Stimulated activated CD4-positive, alpha-beta T cell treated with anti-CD3 and anti-CD28 coated beads, Interleukin-4, amount 100 ng/mL, for 4 hours (primary cell): ENCODE measurements around the gene PIGR.

Source experiments
- DNase-seq, 2 experiments: peaks; one replicate each; pipeline ENCODE4 v3.0.0-alpha.2; 2020

PIGR gene

GRCh38 chr1:206909161-206909882, 36.9 kb downstream of the PIGR start:
- peak; percentile 52 to 58 for DNase-seq

- no peak for DNase-seq
Measured at GRCh38 chr1:206908038-206908437, 38.2 kb downstream of the PIGR start.

- no peak for DNase-seq
Measured at GRCh38 chr1:206907304-206907991, 38.8 kb downstream of the PIGR start.

- peak in 1 of 2 experiments; percentile 68 for DNase-seq
Measured at GRCh38 chr1:206905295-206906164, 40.7 kb downstream of the PIGR start.

- no peak for DNase-seq
Measured at GRCh38 chr1:206904423-206905142, 41.7 kb downstream of the PIGR start.

GRCh38 chr1:206903687-206904086, 42.6 kb downstream of the PIGR start:
- no peak for DNase-seq

GRCh38 chr1:206902702-206903101, 43.6 kb downstream of the PIGR start:
- DNase-seq, result no peak

- no peak for DNase-seq
Measured at GRCh38 chr1:206901944-206902343, 44.3 kb downstream of the PIGR start.

- no peak for DNase-seq
Measured at GRCh38 chr1:206900149-206900548, 46.1 kb downstream of the PIGR start.

GRCh38 chr1:206899717-206900116, 46.5 kb downstream of the PIGR start:
- DNase-seq, result no peak

GRCh38 chr1:206898915-206899431, 47.3 kb downstream of the PIGR start:
- no peak for DNase-seq

GRCh38 chr1:206898089-206898914, 48.0 kb downstream of the PIGR start:
- DNase-seq, result no peak

- DNase-seq, result peak in 1 of 2 experiments; percentile 45
Measured at GRCh38 chr1:206897175-206897574, 49.1 kb downstream of the PIGR start, which contains the start of gene IL24. IL24 (plus strand) TSS chr1:206897443; CDS start chr1:206897833, 390 bp downstream.

GRCh38 chr1:206896261-206896660, 50.0 kb downstream of the PIGR start:
- DNase-seq, result no peak

GRCh38 chr1:206895837-206896242, 50.4 kb downstream of the PIGR start:
- DNase-seq, result no peak

- no peak for DNase-seq
Measured at GRCh38 chr1:206895325-206895724, 50.9 kb downstream of the PIGR start.

GRCh38 chr1:206893380-206893779, 52.9 kb downstream of the PIGR start:
- no peak for DNase-seq

- DNase-seq, result no peak
Measured at GRCh38 chr1:206892351-206892984, 53.8 kb downstream of the PIGR start.

- no peak for DNase-seq
Measured at GRCh38 chr1:206891412-206891811, 54.9 kb downstream of the PIGR start.

GRCh38 chr1:206890125-206891060, 55.9 kb downstream of the PIGR start:
- no peak for DNase-seq
